ENCODE data around the gene RNF25. TPM values are rescaled to one million over a fixed set of nuclear protein-coding genes. Genes with fewer than 3 reads are reported as not detected.
"Not testable (repeated sequence)": the region's sequence is repeated elsewhere in the genome, so short reads cannot be mapped to it uniquely, and the experiment has no call there.

Gene RNF25
- total RNA-seq, 1 donor from 2014 or later: 21.6 TPM

- H3K27me3 Mint-ChIP-seq (ENCODE audit: low read depth): peaks cover 2% of the 10 kb centered on the region
- H3K9me3 Mint-ChIP-seq: no peaks in the 10 kb centered on the region
- intact Hi-C loops (cut with micrococcal nuclease): loop anchor here (1.0 to 2.0 kb wide), 7 partner anchors 23 to 789 kb away; partner anchors contain the start of genes BCS1L, CNOT9, GMPPA and RNF25
- peaks cover 9% of the 10 kb centered on the region for H3K36me3 Mint-ChIP-seq (ENCODE audit: low read depth)
- DNase-seq (ENCODE audit: low spot score): no peak
- peak overlapping the region; percentile 95 for H3K4me3 Mint-ChIP-seq (ENCODE audit: low read depth)
- no peak overlapping the region for H3K27ac Mint-ChIP-seq
- H3K4me1 Mint-ChIP-seq (ENCODE audit: low read depth): peaks cover 17% of the 10 kb centered on the region
Measured at GRCh38 chr2:218709908-218710307, 38.1 kb upstream of the RNF25 start.

- peaks cover 2% of the 10 kb centered on the region for H3K27me3 Mint-ChIP-seq (ENCODE audit: low read depth)
- no peaks in the 10 kb centered on the region for H3K9me3 Mint-ChIP-seq
- H3K4me3 Mint-ChIP-seq (ENCODE audit: low read depth): no peak overlapping the region
- H3K4me1 Mint-ChIP-seq (ENCODE audit: low read depth): peaks cover 9% of the 10 kb centered on the region
- no peak overlapping the region for H3K27ac Mint-ChIP-seq
- H3K36me3 Mint-ChIP-seq (ENCODE audit: low read depth): peaks cover 4% of the 10 kb centered on the region
- intact Hi-C loops (cut with micrococcal nuclease): no loop called here
- no peak for DNase-seq (ENCODE audit: low spot score)
Measured at GRCh38 chr2:218708086-218708485, 36.3 kb upstream of the RNF25 start.

- Mint-ChIP-seq H3K36me3 (ENCODE audit: low read depth) (no peaks in the 10 kb centered on the region), H3K9me3 (no peaks in the 10 kb centered on the region), H3K27me3 (ENCODE audit: low read depth) (peaks cover 2% of the 10 kb centered on the region), H3K27ac (no peak overlapping the region), H3K4me3 (ENCODE audit: low read depth) (no peak overlapping the region), H3K4me1 (ENCODE audit: low read depth) (peaks cover 2% of the 10 kb centered on the region)
- intact Hi-C loops (cut with micrococcal nuclease): no loop called here
- no peak for DNase-seq (ENCODE audit: low spot score)
Measured at GRCh38 chr2:218703341-218703740, 31.5 kb upstream of the RNF25 start.

- Mint-ChIP-seq H3K9me3 (no peaks in the 10 kb centered on the region), H3K4me1 (ENCODE audit: low read depth) (no peaks in the 10 kb centered on the region), H3K27me3 (ENCODE audit: low read depth) (peaks cover 2% of the 10 kb centered on the region), H3K4me3 (ENCODE audit: low read depth) (no peak overlapping the region), H3K27ac (no peak overlapping the region), H3K36me3 (ENCODE audit: low read depth) (no peaks in the 10 kb centered on the region)
- DNase-seq (ENCODE audit: low spot score): no peak
- intact Hi-C loops (cut with micrococcal nuclease): no loop called here
Measured at GRCh38 chr2:218701806-218702205, 30.0 kb upstream of the RNF25 start.

GRCh38 chr2:218698885-218699284 lies 27.1 kb upstream of the RNF25 start:
- DNase-seq (ENCODE audit: low spot score): no peak
- no peaks in the 10 kb centered on the region for H3K36me3 Mint-ChIP-seq (ENCODE audit: low read depth)
- H3K27ac Mint-ChIP-seq: no peak overlapping the region

GRCh38 chr2:218694405-218695145 lies 22.8 kb upstream of the RNF25 start:
- Mint-ChIP-seq H3K4me1 (ENCODE audit: low read depth) (no peaks in the 10 kb centered on the region), H3K27ac (no peak overlapping the region), H3K27me3 (ENCODE audit: low read depth) (no peaks in the 10 kb centered on the region), H3K36me3 (ENCODE audit: low read depth) (no peaks in the 10 kb centered on the region), H3K4me3 (ENCODE audit: low read depth) (no peak overlapping the region), H3K9me3 (no peaks in the 10 kb centered on the region)
- intact Hi-C loops (cut with micrococcal nuclease): no loop called here
- no peak for DNase-seq (ENCODE audit: low spot score)

More at GRCh38 chr2:218698885-218699284, 27.1 kb upstream of the RNF25 start:
- intact Hi-C loops (cut with micrococcal nuclease): no loop called here
- no peaks in the 10 kb centered on the region for H3K9me3 Mint-ChIP-seq
- H3K27me3 Mint-ChIP-seq (ENCODE audit: low read depth): no peaks in the 10 kb centered on the region
- H3K4me1 Mint-ChIP-seq (ENCODE audit: low read depth): no peaks in the 10 kb centered on the region
- H3K4me3 Mint-ChIP-seq (ENCODE audit: low read depth): no peak overlapping the region

GRCh38 chr2:218691234-218691633 lies 19.4 kb upstream of the RNF25 start:
- H3K36me3 Mint-ChIP-seq (ENCODE audit: low read depth): no peaks in the 10 kb centered on the region
- no peak overlapping the region for H3K4me3 Mint-ChIP-seq (ENCODE audit: low read depth)
- no peak overlapping the region for H3K27ac Mint-ChIP-seq
- no peaks in the 10 kb centered on the region for H3K9me3 Mint-ChIP-seq
- intact Hi-C loops (cut with micrococcal nuclease): no loop called here
- H3K27me3 Mint-ChIP-seq (ENCODE audit: low read depth): no peaks in the 10 kb centered on the region
- H3K4me1 Mint-ChIP-seq (ENCODE audit: low read depth): peaks cover 6% of the 10 kb centered on the region
- DNase-seq (ENCODE audit: low spot score): no peak

GRCh38 chr2:218687400-218688060 lies 15.7 kb upstream of the RNF25 start:
- not testable (repeated sequence) for H3K36me3 Mint-ChIP-seq (ENCODE audit: low read depth); DNase-seq (ENCODE audit: low spot score); H3K4me1 Mint-ChIP-seq (ENCODE audit: low read depth); H3K4me3 Mint-ChIP-seq (ENCODE audit: low read depth); H3K27me3 Mint-ChIP-seq (ENCODE audit: low read depth); H3K9me3 Mint-ChIP-seq; H3K27ac Mint-ChIP-seq
- intact Hi-C loops (cut with micrococcal nuclease): loop anchor here (1.0 to 2.0 kb wide), 2 partner anchors 15 to 28 kb away; partner anchors contain the start of genes BCS1L, RNF25, STK36 and ZNF142

- H3K36me3 Mint-ChIP-seq (ENCODE audit: low read depth): peaks cover 3% of the 10 kb centered on the region
- no peak overlapping the region for H3K4me3 Mint-ChIP-seq (ENCODE audit: low read depth)
- intact Hi-C loops (cut with micrococcal nuclease): no loop called here
- no peak for DNase-seq (ENCODE audit: low spot score)
- H3K27ac Mint-ChIP-seq: no peak overlapping the region
- H3K27me3 Mint-ChIP-seq (ENCODE audit: low read depth): no peaks in the 10 kb centered on the region
- no peaks in the 10 kb centered on the region for H3K9me3 Mint-ChIP-seq
- no peaks in the 10 kb centered on the region for H3K4me1 Mint-ChIP-seq (ENCODE audit: low read depth)
Measured at GRCh38 chr2:218680061-218680460, 8.3 kb upstream of the RNF25 start.

- Mint-ChIP-seq H3K4me1 (ENCODE audit: low read depth) (no peaks in the 10 kb centered on the region), H3K9me3 (no peaks in the 10 kb centered on the region), H3K27me3 (ENCODE audit: low read depth) (no peaks in the 10 kb centered on the region), H3K27ac (no peak overlapping the region), H3K36me3 (ENCODE audit: low read depth) (peaks cover 3% of the 10 kb centered on the region), H3K4me3 (ENCODE audit: low read depth) (no peak overlapping the region)
- no peak for DNase-seq (ENCODE audit: low spot score)
- intact Hi-C loops (cut with micrococcal nuclease): no loop called here
Measured at GRCh38 chr2:218679119-218679518, 7.3 kb upstream of the RNF25 start.

GRCh38 chr2:218671097-218671653 lies 627 bp downstream of the RNF25 start:
- intact Hi-C loops (cut with micrococcal nuclease): loop anchor here (1.0 to 5.0 kb wide), 3 partner anchors 12 to 176 kb away; partner anchors contain the start of genes BCS1L, CNOT9, USP37 and ZNF142
- Mint-ChIP-seq H3K4me3 (ENCODE audit: low read depth) (peak overlapping the region; percentile 92), H3K36me3 (ENCODE audit: low read depth) (peaks cover 13% of the 10 kb centered on the region), H3K9me3 (no peaks in the 10 kb centered on the region), H3K27ac (peak overlapping the region; percentile 86), H3K27me3 (ENCODE audit: low read depth) (no peaks in the 10 kb centered on the region), H3K4me1 (ENCODE audit: low read depth) (peaks cover 21% of the 10 kb centered on the region)
- DNase-seq (ENCODE audit: low spot score): no peak

- Mint-ChIP-seq H3K27me3 (ENCODE audit: low read depth) (no peaks in the 10 kb centered on the region), H3K27ac (peak overlapping the region; percentile 40), H3K4me1 (ENCODE audit: low read depth) (peaks cover 10% of the 10 kb centered on the region), H3K4me3 (ENCODE audit: low read depth) (no peak overlapping the region), H3K36me3 (ENCODE audit: low read depth) (peaks cover 61% of the 10 kb centered on the region), H3K9me3 (no peaks in the 10 kb centered on the region)
- no peak for DNase-seq (ENCODE audit: low spot score)
- intact Hi-C loops (cut with micrococcal nuclease): no loop called here
Measured at GRCh38 chr2:218664653-218665052, 7.1 kb downstream of the RNF25 start.

GRCh38 chr2:218663901-218664300 lies 7.9 kb downstream of the RNF25 start:
- DNase-seq (ENCODE audit: low spot score): no peak
- H3K36me3 Mint-ChIP-seq (ENCODE audit: low read depth): peaks cover 68% of the 10 kb centered on the region
- no peaks in the 10 kb centered on the region for H3K27me3 Mint-ChIP-seq (ENCODE audit: low read depth)
- peaks cover 8% of the 10 kb centered on the region for H3K4me1 Mint-ChIP-seq (ENCODE audit: low read depth)
- intact Hi-C loops (cut with micrococcal nuclease): no loop called here
- no peak overlapping the region for H3K4me3 Mint-ChIP-seq (ENCODE audit: low read depth)
- H3K9me3 Mint-ChIP-seq: no peaks in the 10 kb centered on the region
- no peak overlapping the region for H3K27ac Mint-ChIP-seq
